H1 (cell line): ENCODE data around the gene GADD45B. TPM values are rescaled to one million over a fixed set of nuclear protein-coding genes. Genes with fewer than 3 reads are reported as not detected.

Experiments used
- CTCF ChIA-PET: fragments of 300-600 bp; sonication (Branson Sonifier 250); formaldehyde crosslinking; loops from one replicate; lab custom pipeline; 2021; ENCODE audit not compliant: partially characterized antibody; lab: Charles Lee
- POLR2A ChIA-PET: fragments of 300-600 bp; sonication (Branson Sonifier 250); formaldehyde crosslinking; loops from one replicate; lab custom pipeline; 2021; ENCODE audit warnings: inconsistent platforms; ENCODE audit not compliant: partially characterized antibody; lab: Charles Lee
- DNase-seq, 2 experiments: peaks; one replicate each; pipeline versions ENCODE4 v3.0.0 to v3.0.0-alpha.2; 2010 to 2022; ENCODE audit warnings: low spot score in 2 of 2, low read depth in 1 of 2, mixed read lengths in 1 of 2
- FAIRE-seq: peaks from 2 replicates; lab custom pipeline; 2011; peaks lifted over from hg19 to GRCh38; lab: Jason Lieb, UNC
- H2AFZ ChIP-seq: 2 replicates; pipeline ENCODE4 v1.8.1; 2012; ENCODE audit warnings: low read length, inconsistent platforms
- H2AK5ac ChIP-seq: 2 replicates; pipeline ENCODE4 v1.6.1; 2013; ENCODE audit warnings: low read depth, low read length
- H2BK120ac ChIP-seq: replicated peaks from 2 replicates; pipeline ENCODE3; 2013; ENCODE audit warnings: low read depth, low read length, inconsistent platforms
- H2BK12ac ChIP-seq: 2 replicates; pipeline ENCODE4 v1.6.1; 2013; ENCODE audit warnings: low read depth, low read length
- H2BK15ac ChIP-seq: 2 replicates; pipeline ENCODE4 v1.6.1; 2013; ENCODE audit warnings: low read length
- H2BK20ac ChIP-seq: 2 replicates; pipeline ENCODE4 v1.6.1; 2013; ENCODE audit warnings: low read length
- H2BK5ac ChIP-seq: 2 replicates; pipeline ENCODE4 v1.6.1; 2013; ENCODE audit warnings: low read depth, low read length
- H3K14ac ChIP-seq: 2 replicates; pipeline ENCODE4 v1.6.1; 2013; ENCODE audit warnings: inconsistent platforms; ENCODE audit not compliant: insufficient read length
- H3K18ac ChIP-seq: 2 replicates; pipeline ENCODE4 v1.6.1; 2013; ENCODE audit warnings: low read length; ENCODE audit errors: extremely low read depth
- H3K23ac ChIP-seq: 2 replicates; pipeline ENCODE4 v1.6.1; 2013; ENCODE audit warnings: inconsistent platforms; ENCODE audit not compliant: insufficient read length
- H3K23me2 ChIP-seq: 2 replicates; pipeline ENCODE4 v1.6.1; 2013; ENCODE audit warnings: low read depth, low read length
- H3K27ac ChIP-seq: 2 replicates; pipeline ENCODE4 v1.6.1; 2011; ENCODE audit warnings: low read depth, low read length, inconsistent platforms
- H3K27me3 ChIP-seq, 4 experiments: replicated peaks in 1 of 4; 1 replicate in 1 of 4; 2 replicates in 3 of 4; pipeline versions ENCODE4 v1.6.1 to v1.8.1; 2011 to 2013; ENCODE audit warnings: low read length in 3 of 4, mild to moderate bottlenecking in 3 of 4, inconsistent platforms in 2 of 4, mixed read lengths in 2 of 4, moderate library complexity in 1 of 4; ENCODE audit not compliant: control insufficient read depth in 3 of 4, insufficient read depth in 3 of 4; ENCODE audit errors: extremely low read depth in 1 of 4
- H3K36me3 ChIP-seq, 4 experiments: 2 replicates each; pipeline versions ENCODE4 v1.6.1 to v1.8.1; 2011 to 2013; ENCODE audit warnings: mild to moderate bottlenecking in 4 of 4, low read length in 3 of 4, moderate library complexity in 2 of 4, control low read depth in 1 of 4, inconsistent platforms in 1 of 4; ENCODE audit not compliant: insufficient read depth in 4 of 4, control insufficient read depth in 2 of 4
- H3K4ac ChIP-seq: replicated peaks from 2 replicates; pipeline ENCODE3; 2013; ENCODE audit warnings: low read length, low read depth, mixed read lengths, inconsistent platforms; ENCODE audit not compliant: insufficient read length
- H3K4me1 ChIP-seq, 4 experiments: replicated peaks in 1 of 4; 1 replicate in 1 of 4; 2 replicates in 3 of 4; pipeline versions ENCODE4 v1.6.1 to v1.8.1; 2011 to 2013; ENCODE audit warnings: low read length in 3 of 4, inconsistent platforms in 2 of 4, mixed read lengths in 1 of 4; ENCODE audit not compliant: insufficient read depth in 4 of 4, control insufficient read depth in 3 of 4
- H3K4me2 ChIP-seq, 2 experiments: 2 replicates each; pipeline versions ENCODE4 v1.6.1 to v1.8.1; 2011 to 2013; ENCODE audit warnings: low read depth in 2 of 2, low read length in 2 of 2, control low read depth in 1 of 2, inconsistent platforms in 1 of 2, mild to moderate bottlenecking in 1 of 2; ENCODE audit not compliant: insufficient read depth in 1 of 2
- H3K4me3 ChIP-seq, 4 experiments: fragments of 200-600, 300-600 bp in 1 of 4; sonication (generic), shearing (Covaris generic), sonication (Bioruptor Twin) in 1 of 4; 2 replicates each; pipeline versions ENCODE4 v1.5.1 to v1.8.1; 2011 to 2016; ENCODE audit warnings: low read length in 4 of 4, low read depth in 3 of 4, control low read depth in 2 of 4, inconsistent platforms in 2 of 4, mild to moderate bottlenecking in 2 of 4, mixed read lengths in 1 of 4, moderate library complexity in 1 of 4; ENCODE audit not compliant: insufficient read depth in 2 of 4; ENCODE audit errors: extremely low read depth in 1 of 4
- H3K56ac ChIP-seq: replicated peaks from 2 replicates; pipeline ENCODE3; 2013; ENCODE audit warnings: low read depth, mild to moderate bottlenecking, mixed read lengths, low read length, inconsistent platforms; ENCODE audit not compliant: insufficient read length
- H3K79me1 ChIP-seq: 2 replicates; pipeline ENCODE4 v1.6.1; 2013; ENCODE audit warnings: low read depth, low read length, control low read depth
- H3K79me2 ChIP-seq, 2 experiments: 2 replicates each; pipeline versions ENCODE4 v1.6.1 to v1.8.1; 2012 to 2013; ENCODE audit warnings: low read length in 2 of 2, mild to moderate bottlenecking in 2 of 2, inconsistent platforms in 1 of 2; ENCODE audit not compliant: insufficient read depth in 2 of 2, control insufficient read depth in 1 of 2
- H3K9ac ChIP-seq, 4 experiments: replicated peaks in 1 of 4; 1 replicate in 1 of 4; 2 replicates in 3 of 4; pipeline versions ENCODE4 v1.6.1 to v1.8.1; 2011 to 2013; ENCODE audit warnings: low read depth in 3 of 4, low read length in 3 of 4, control low read depth in 2 of 4, mild to moderate bottlenecking in 2 of 4, moderate library complexity in 2 of 4, inconsistent platforms in 1 of 4; ENCODE audit errors: extremely low read depth in 1 of 4
- H3K9me3 ChIP-seq, 2 experiments: 2 replicates each; pipeline versions ENCODE4 v1.6.1 to v1.8.1; 2012 to 2013; ENCODE audit warnings: mild to moderate bottlenecking in 2 of 2, moderate library complexity in 2 of 2, control low read depth in 1 of 2, inconsistent platforms in 1 of 2, low read depth in 1 of 2, low read length in 1 of 2, mixed read lengths in 1 of 2; ENCODE audit not compliant: insufficient read depth in 2 of 2
- H4K20me1 ChIP-seq, 2 experiments: replicated peaks in 1 of 2; 2 replicates each; pipeline versions ENCODE3 to v1.8.1; 2011 to 2013; ENCODE audit warnings: inconsistent platforms in 2 of 2, low read length in 2 of 2, mild to moderate bottlenecking in 1 of 2; ENCODE audit not compliant: insufficient read depth in 2 of 2, control insufficient read depth in 1 of 2
- H4K5ac ChIP-seq: 2 replicates; pipeline ENCODE4 v1.6.1; 2013; ENCODE audit warnings: low read length, low read depth, mixed read lengths, inconsistent platforms; ENCODE audit not compliant: insufficient read length
- H4K8ac ChIP-seq: 2 replicates; pipeline ENCODE4 v1.8.0; 2013; ENCODE audit warnings: mild to moderate bottlenecking, moderate library complexity, low read length, inconsistent platforms; ENCODE audit not compliant: insufficient read depth; ENCODE audit errors: extremely low read depth
- H4K91ac ChIP-seq: replicated peaks from 2 replicates; pipeline ENCODE3; 2013; ENCODE audit warnings: low read length, mixed read lengths, inconsistent platforms; ENCODE audit not compliant: insufficient read length
- EP300 ChIP-seq, 2 experiments: IDR thresholded peaks; 1 replicate in 1 of 2; 2 replicates in 1 of 2; pipeline ENCODE4 v1.6.1; 2011 to 2012; ENCODE audit warnings: low read depth in 2 of 2, low read length in 2 of 2, mild to moderate bottlenecking in 2 of 2, borderline replicate concordance in 1 of 2, inconsistent platforms in 1 of 2, moderate library complexity in 1 of 2
- GABPA ChIP-seq: IDR thresholded peaks from 2 replicates; pipeline ENCODE4 v1.6.1; 2011; ENCODE audit warnings: mild to moderate bottlenecking, low read length, moderate library complexity, borderline replicate concordance; ENCODE audit not compliant: insufficient read depth
- HDAC2 ChIP-seq, 2 experiments: fragments of 300-600 bp in 1 of 2; sonication (generic) in 1 of 2; IDR thresholded peaks; 2 replicates each; pipeline ENCODE4 v1.6.1; 2011 to 2012; ENCODE audit warnings: low read depth in 2 of 2, low read length in 2 of 2, mild to moderate bottlenecking in 2 of 2, moderate library complexity in 2 of 2, borderline replicate concordance in 1 of 2, inconsistent platforms in 1 of 2
- JUN ChIP-seq: IDR thresholded peaks from 2 replicates; pipeline ENCODE4 v1.6.1; 2011; ENCODE audit warnings: low read depth, mild to moderate bottlenecking, improper control_type of control experiment, low read length
- KDM1A ChIP-seq: fragments of 200-600, 300-600 bp; sonication (generic); IDR thresholded peaks from 2 replicates; pipeline ENCODE4 v1.7.1; 2016; ENCODE audit warnings: mild to moderate bottlenecking, low read length, borderline replicate concordance
- NRF1 ChIP-seq: IDR thresholded peaks from 2 replicates; pipeline ENCODE4 v1.6.1; 2011; ENCODE audit warnings: mild to moderate bottlenecking, low read depth, low read length, improper control_type of control experiment
- POLR2AphosphoS5 ChIP-seq: IDR thresholded peaks from 2 replicates; pipeline ENCODE4 v1.6.1; 2011; ENCODE audit warnings: low read depth, low read length
- RAD21 ChIP-seq, 2 experiments: IDR thresholded peaks in 1 of 2; conservative IDR thresholded peaks in 1 of 2; 2 replicates each; pipeline ENCODE4 v1.6.1; 2011; ENCODE audit warnings: low read depth in 2 of 2, low read length in 2 of 2, improper control_type of control experiment in 1 of 2, inconsistent platforms in 1 of 2, mild to moderate bottlenecking in 1 of 2, moderate library complexity in 1 of 2
- RBBP5 ChIP-seq: IDR thresholded peaks from 2 replicates; pipeline ENCODE4 v1.7.1; 2012; ENCODE audit warnings: low read depth, mild to moderate bottlenecking, inconsistent platforms, low read length, moderate library complexity, borderline replicate concordance
- SIN3A ChIP-seq, 2 experiments: IDR thresholded peaks in 1 of 2; conservative IDR thresholded peaks in 1 of 2; 2 replicates each; pipeline ENCODE4 v1.6.1; 2011 to 2012; ENCODE audit warnings: low read length in 2 of 2, improper control_type of control experiment in 1 of 2, low read depth in 1 of 2, mild to moderate bottlenecking in 1 of 2
- TBP ChIP-seq: IDR thresholded peaks from 2 replicates; pipeline ENCODE4 v1.6.1; 2011; ENCODE audit warnings: low read depth, low read length, improper control_type of control experiment
- WGBS, 2 experiments: shearing (Covaris generic) in 1 of 2; methylation state at CpG; one replicate each; pipeline versions ENCODE4 v1.1.6 to v1.1.7; 2013 to 2015; ENCODE audit warnings: low lambda C conversion rate in 2 of 2, mixed read lengths in 2 of 2, inconsistent platforms in 1 of 2, low coverage in 1 of 2, missing lambda C conversion rate in 1 of 2; ENCODE audit not compliant: insufficient replicate concordance in 2 of 2, insufficient coverage in 1 of 2, insufficient read length in 1 of 2; ENCODE audit errors: extremely low coverage in 1 of 2, missing lambda C conversion rate in 1 of 2; 5-methylcytosine and 5-hydroxymethylcytosine counted together
- polyA plus RNA-seq, 7 experiments: library from polyadenylated mRNA; depleted of rRNA in 3 of 7; stranded (reverse) in 5 of 7; unstranded in 2 of 7; fragments of >200 nt in 5 of 7; fragments of 200-250 nt in 2 of 7; gene quantifications; 1 replicate in 5 of 7; 2 replicates in 1 of 7; 4 replicates in 1 of 7; pipeline versions ENCODE4 v1.2.1 to v1.2.3, GENCODE V29; 2011 to 2013; ENCODE audit warnings: missing spikeins in 2 of 7, mixed read lengths in 2 of 7
- total RNA-seq: library from RNA; stranded (reverse); fragmentation: NEBNext Ultra II Directional; extraction: Animal tissue kit (Norgen Biotek cat#: 25700); gene quantifications from 2 replicates; pipeline ENCODE4 v1.2.1, GENCODE V29; 2021
- TF ChIP-seq, protein P1 (sequence below): IDR thresholded peaks from 2 replicates; pipeline ENCODE4 v1.6.1; 2011; ENCODE audit warnings: low read depth, mild to moderate bottlenecking, low read length; ENCODE audit not compliant: insufficient read depth

The GADD45B gene
- total and polyA plus RNA-seq, 2 of the 8 experiments (the other 6 are each of a cell fraction or from before 2014, with no cell fraction given), result 7.4 to 11.4 TPM

- Histone ChIP-seq H2BK5ac (no peak overlapping the region), H3K14ac (no peak overlapping the region), H4K5ac (no peak overlapping the region), H3K18ac (peak overlapping the region; percentile 24; the same call in 1 of the 2 replicates), H3K4ac (no peak overlapping the region), H2BK12ac (no peak overlapping the region), H3K56ac (no peak overlapping the region), H2BK120ac (no peak overlapping the region), H2AFZ (no peak overlapping the region), H3K27me3 (no peaks in the 10 kb centered on the region), H2BK15ac (peak overlapping the region; percentile 74; the same call in 1 of the 2 replicates), H3K27ac (no peak overlapping the region), H3K79me2 (no peaks in the 10 kb centered on the region), H3K36me3 (no peaks in the 10 kb centered on the region), H3K23ac (no peak overlapping the region), H2AK5ac (no peak overlapping the region), H3K79me1 (no peaks in the 10 kb centered on the region), H3K9ac (no peak overlapping the region), H3K4me3 (no peak overlapping the region), H3K4me1 (no peaks in the 10 kb centered on the region; a peak in 1 of 7 replicates), H3K23me2 (no peaks in the 10 kb centered on the region), H4K20me1 (no peaks in the 10 kb centered on the region), H4K8ac (no peak overlapping the region), H3K4me2 (no peak overlapping the region), H4K91ac (no peak overlapping the region), H2BK20ac (no peak overlapping the region), H3K9me3 (no peaks in the 10 kb centered on the region)
- ChIA-PET POLR2A (interaction anchor here (1.3 to 2.2 kb wide), 2 partner anchors 11 to 31 kb away, joined by 3 to 9 read pairs; partner anchors contain the start of gene GADD45B), CTCF (interaction anchor here (0.6 to 1.7 kb wide), 6 partner anchors 9 to 373 kb away, joined by 3 to 7 read pairs (median 4); no protein-coding TSS in a partner anchor)
- no peak for DNase-seq
- no peak for FAIRE-seq
- WGBS, 2 experiments, result 77% methylated on average over 11 of the region's 12 CpGs; no CpG with 5 or more reads in 1 of the 2 experiments
- no peak for TF ChIP-seq RAD21 (IDR thresholded peaks at IDR 0.05 in 1 of 2, conservative IDR thresholded peaks at IDR 0.05 in 1 of 2; ENCODE audit: low read depth in 2 of 2, low read length in 2 of 2)
- no peak for TF ChIP-seq GABPA
- TF ChIP-seq SIN3A (conservative IDR thresholded peaks at IDR 0.05 in 1 of 2, IDR thresholded peaks at IDR 0.05 in 1 of 2; ENCODE audit: low read depth in 1 of 2, low read length in 2 of 2), result no peak
- TF ChIP-seq, protein P1, sequence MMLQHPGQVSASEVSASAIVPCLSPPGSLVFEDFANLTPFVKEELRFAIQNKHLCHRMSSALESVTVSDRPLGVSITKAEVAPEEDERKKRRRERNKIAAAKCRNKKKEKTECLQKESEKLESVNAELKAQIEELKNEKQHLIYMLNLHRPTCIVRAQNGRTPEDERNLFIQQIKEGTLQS, result no peak
- TF ChIP-seq RBBP5, result no peak
- no peak for TF ChIP-seq EP300 (IDR thresholded peaks at IDR 0.05; ENCODE audit: borderline replicate concordance in 1 of 2, low read depth in 2 of 2, low read length in 2 of 2)
- TF ChIP-seq POLR2AphosphoS5, result no peak
- no peak for TF ChIP-seq KDM1A
- TF ChIP-seq NRF1, result no peak
- no peak for TF ChIP-seq TBP
- no peak for TF ChIP-seq HDAC2 (IDR thresholded peaks at IDR 0.05; ENCODE audit: borderline replicate concordance in 1 of 2, low read depth in 2 of 2, low read length in 2 of 2)
- no peak for TF ChIP-seq JUN
These were observed 31.2 kb downstream of the GADD45B start for GRCh38 chr19:2507109-2507508.
